ENCODE data around the gene BMP6. TPM values are rescaled to one million over a fixed set of nuclear protein-coding genes. Genes with fewer than 3 reads are reported as not detected.

The BMP6 gene
- polyA plus RNA-seq, 1 donor (not counting 4 experiments of a cell fraction or from before 2014, with no cell fraction given), result 0.05 TPM

DNA sequence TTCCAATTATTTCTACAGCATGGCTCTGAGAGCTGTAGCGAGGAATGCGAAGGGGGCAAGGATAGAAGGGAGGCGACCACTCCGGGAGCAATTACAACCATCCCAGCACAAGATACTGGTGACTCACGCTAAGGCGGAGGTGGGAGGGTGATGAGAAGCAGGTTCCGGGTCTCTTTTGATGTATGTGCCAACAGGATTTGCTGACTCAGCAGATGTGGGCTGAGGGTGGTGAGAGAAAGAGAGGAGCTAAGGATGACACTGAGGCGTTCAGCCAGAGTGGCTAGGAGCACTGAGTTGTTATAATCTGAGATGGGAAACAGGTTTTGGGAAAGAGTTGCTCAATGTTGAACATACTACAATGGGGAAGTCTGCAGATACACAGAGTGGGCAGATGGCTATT lies 194.0 kb downstream of the BMP6 start:
- no peaks in the 10 kb centered on the region for H3K36me3 ChIP-seq (ENCODE audit: control insufficient read depth in 2 of 2, extremely low read depth in 1 of 2, insufficient read depth in 2 of 2, low read length in 2 of 2)
- FAIRE-seq (peak; percentile 65), DNase-seq (ENCODE audit: low read depth, low spot score) (peak; percentile 35)
- TF ChIP-seq, protein P1, sequence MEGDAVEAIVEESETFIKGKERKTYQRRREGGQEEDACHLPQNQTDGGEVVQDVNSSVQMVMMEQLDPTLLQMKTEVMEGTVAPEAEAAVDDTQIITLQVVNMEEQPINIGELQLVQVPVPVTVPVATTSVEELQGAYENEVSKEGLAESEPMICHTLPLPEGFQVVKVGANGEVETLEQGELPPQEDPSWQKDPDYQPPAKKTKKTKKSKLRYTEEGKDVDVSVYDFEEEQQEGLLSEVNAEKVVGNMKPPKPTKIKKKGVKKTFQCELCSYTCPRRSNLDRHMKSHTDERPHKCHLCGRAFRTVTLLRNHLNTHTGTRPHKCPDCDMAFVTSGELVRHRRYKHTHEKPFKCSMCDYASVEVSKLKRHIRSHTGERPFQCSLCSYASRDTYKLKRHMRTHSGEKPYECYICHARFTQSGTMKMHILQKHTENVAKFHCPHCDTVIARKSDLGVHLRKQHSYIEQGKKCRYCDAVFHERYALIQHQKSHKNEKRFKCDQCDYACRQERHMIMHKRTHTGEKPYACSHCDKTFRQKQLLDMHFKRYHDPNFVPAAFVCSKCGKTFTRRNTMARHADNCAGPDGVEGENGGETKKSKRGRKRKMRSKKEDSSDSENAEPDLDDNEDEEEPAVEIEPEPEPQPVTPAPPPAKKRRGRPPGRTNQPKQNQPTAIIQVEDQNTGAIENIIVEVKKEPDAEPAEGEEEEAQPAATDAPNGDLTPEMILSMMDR (optimal IDR thresholded peaks at IDR 0.05 in 1 of 3, IDR thresholded peaks at IDR 0.05 in 1 of 3, conservative IDR thresholded peaks at IDR 0.05 in 1 of 3; ENCODE audit: extremely low read depth in 1 of 3, insufficient read depth in 2 of 3, low read length in 3 of 3), result no peak
- no peak for TF ChIP-seq EZH2 (IDR thresholded peaks at IDR 0.05; ENCODE audit: low read length)
- no peaks in the 10 kb centered on the region for H3K9me1 ChIP-seq (ENCODE audit: control insufficient read depth, extremely low read depth, insufficient read depth, low read length)
- dilution Hi-C loops (cut with MboI; ENCODE audit: extremely low pct_ligation_motif_present, low sequenced_read_pairs), result no loop called here
- no peak overlapping the region for H2AFZ ChIP-seq (ENCODE audit: control insufficient read depth, low read length)
- H4K20me1 ChIP-seq (ENCODE audit: control insufficient read depth, extremely low read depth, insufficient read depth, low read length), result no peaks in the 10 kb centered on the region
- H3K9me3 ChIP-seq (ENCODE audit: control insufficient read depth, low read depth, low read length), result no peaks in the 10 kb centered on the region
- no peak overlapping the region for H3K27ac ChIP-seq (ENCODE audit: control insufficient read depth, insufficient read depth, low read length)
- peaks cover 9% of the 10 kb centered on the region for H3K4me1 ChIP-seq (ENCODE audit: control insufficient read depth, extremely low read depth, insufficient read depth, low read length)
- H3K79me2 ChIP-seq (ENCODE audit: control insufficient read depth, insufficient read depth, low read length), result no peaks in the 10 kb centered on the region
- peak overlapping the region; percentile 55 for H3K4me2 ChIP-seq (ENCODE audit: control insufficient read depth, extremely low read depth, insufficient read depth, low read depth, low read length)
- H3K9ac ChIP-seq (ENCODE audit: control insufficient read depth, extremely low read depth, insufficient read depth, low read length), result no peak overlapping the region
- no peak overlapping the region for H3K4me3 ChIP-seq (ENCODE audit: control insufficient read depth in 2 of 3, extremely low read depth in 1 of 3, insufficient read depth in 2 of 3, low read depth in 1 of 3, low read length in 3 of 3)
- H3K27me3 ChIP-seq (ENCODE audit: control insufficient read depth, extremely low read depth, insufficient read depth, low read length), result peaks cover 1% of the 10 kb centered on the region

GRCh38 chr6:7920425-7920824 lies 194.5 kb downstream of the BMP6 start:
- no peaks in the 10 kb centered on the region for H4K20me1 ChIP-seq (ENCODE audit: control insufficient read depth, extremely low read depth, insufficient read depth, low read length)
- H3K36me3 ChIP-seq (ENCODE audit: control insufficient read depth in 2 of 2, extremely low read depth in 1 of 2, insufficient read depth in 2 of 2, low read length in 2 of 2), result no peaks in the 10 kb centered on the region
- peaks cover 9% of the 10 kb centered on the region for H3K4me1 ChIP-seq (ENCODE audit: control insufficient read depth, extremely low read depth, insufficient read depth, low read length)
- H3K9me3 ChIP-seq (ENCODE audit: control insufficient read depth, low read depth, low read length), result no peaks in the 10 kb centered on the region
- no peak overlapping the region for H3K27ac ChIP-seq (ENCODE audit: control insufficient read depth, insufficient read depth, low read length)
- no peak overlapping the region for H3K9ac ChIP-seq (ENCODE audit: control insufficient read depth, extremely low read depth, insufficient read depth, low read length)
- H3K4me2 ChIP-seq (ENCODE audit: control insufficient read depth, extremely low read depth, insufficient read depth, low read depth, low read length), result peak overlapping the region; percentile 55
- TF ChIP-seq, protein P1 (optimal IDR thresholded peaks at IDR 0.05 in 1 of 3, IDR thresholded peaks at IDR 0.05 in 1 of 3, conservative IDR thresholded peaks at IDR 0.05 in 1 of 3; ENCODE audit: extremely low read depth in 1 of 3, insufficient read depth in 2 of 3, low read length in 3 of 3), result no peak
- TF ChIP-seq EZH2 (IDR thresholded peaks at IDR 0.05; ENCODE audit: low read length), result no peak
- no peaks in the 10 kb centered on the region for H3K9me1 ChIP-seq (ENCODE audit: control insufficient read depth, extremely low read depth, insufficient read depth, low read length)
- H2AFZ ChIP-seq (ENCODE audit: control insufficient read depth, low read length), result no peak overlapping the region
- dilution Hi-C loops (cut with MboI; ENCODE audit: extremely low pct_ligation_motif_present, low sequenced_read_pairs), result no loop called here
- no peak overlapping the region for H3K4me3 ChIP-seq (ENCODE audit: control insufficient read depth in 2 of 3, extremely low read depth in 1 of 3, insufficient read depth in 2 of 3, low read depth in 1 of 3, low read length in 3 of 3)
- no peaks in the 10 kb centered on the region for H3K79me2 ChIP-seq (ENCODE audit: control insufficient read depth, insufficient read depth, low read length)
- FAIRE-seq (peak; percentile 26), DNase-seq (ENCODE audit: low read depth, low spot score) (no peak)
- no peaks in the 10 kb centered on the region for H3K27me3 ChIP-seq (ENCODE audit: control insufficient read depth, extremely low read depth, insufficient read depth, low read length)

Measured in keratinocyte (primary cell).